H1 (cell line): ENCODE data around the gene MYPN. TPM values are rescaled to one million over a fixed set of nuclear protein-coding genes. Genes with fewer than 3 reads are reported as not detected.

Source experiments
- CTCF ChIA-PET: fragments of 300-600 bp; sonication (Branson Sonifier 250); formaldehyde crosslinking; loops from one replicate; lab custom pipeline; 2021; ENCODE audit not compliant: partially characterized antibody; lab: Charles Lee
- POLR2A ChIA-PET: fragments of 300-600 bp; sonication (Branson Sonifier 250); formaldehyde crosslinking; loops from one replicate; lab custom pipeline; 2021; ENCODE audit warnings: inconsistent platforms; ENCODE audit not compliant: partially characterized antibody; lab: Charles Lee
- DNase-seq, 2 experiments: peaks; one replicate each; pipeline versions ENCODE4 v3.0.0 to v3.0.0-alpha.2; 2010 to 2022; ENCODE audit warnings: low spot score in 2 of 2, low read depth in 1 of 2, mixed read lengths in 1 of 2
- FAIRE-seq: peaks from 2 replicates; lab custom pipeline; 2011; peaks lifted over from hg19 to GRCh38; lab: Jason Lieb, UNC
- H2AFZ ChIP-seq: 2 replicates; pipeline ENCODE4 v1.8.1; 2012; ENCODE audit warnings: low read length, inconsistent platforms
- H2AK5ac ChIP-seq: 2 replicates; pipeline ENCODE4 v1.6.1; 2013; ENCODE audit warnings: low read depth, low read length
- H2BK120ac ChIP-seq: replicated peaks from 2 replicates; pipeline ENCODE3; 2013; ENCODE audit warnings: low read depth, low read length, inconsistent platforms
- H2BK12ac ChIP-seq: 2 replicates; pipeline ENCODE4 v1.6.1; 2013; ENCODE audit warnings: low read depth, low read length
- H2BK15ac ChIP-seq: 2 replicates; pipeline ENCODE4 v1.6.1; 2013; ENCODE audit warnings: low read length
- H2BK20ac ChIP-seq: 2 replicates; pipeline ENCODE4 v1.6.1; 2013; ENCODE audit warnings: low read length
- H2BK5ac ChIP-seq: 2 replicates; pipeline ENCODE4 v1.6.1; 2013; ENCODE audit warnings: low read depth, low read length
- H3K14ac ChIP-seq: 2 replicates; pipeline ENCODE4 v1.6.1; 2013; ENCODE audit warnings: inconsistent platforms; ENCODE audit not compliant: insufficient read length
- H3K18ac ChIP-seq: 2 replicates; pipeline ENCODE4 v1.6.1; 2013; ENCODE audit warnings: low read length; ENCODE audit errors: extremely low read depth
- H3K23ac ChIP-seq: 2 replicates; pipeline ENCODE4 v1.6.1; 2013; ENCODE audit warnings: inconsistent platforms; ENCODE audit not compliant: insufficient read length
- H3K23me2 ChIP-seq: 2 replicates; pipeline ENCODE4 v1.6.1; 2013; ENCODE audit warnings: low read depth, low read length
- H3K27ac ChIP-seq: 2 replicates; pipeline ENCODE4 v1.6.1; 2011; ENCODE audit warnings: low read depth, low read length, inconsistent platforms
- H3K27me3 ChIP-seq, 4 experiments: replicated peaks in 1 of 4; 1 replicate in 1 of 4; 2 replicates in 3 of 4; pipeline versions ENCODE4 v1.6.1 to v1.8.1; 2011 to 2013; ENCODE audit warnings: low read length in 3 of 4, mild to moderate bottlenecking in 3 of 4, inconsistent platforms in 2 of 4, mixed read lengths in 2 of 4, moderate library complexity in 1 of 4; ENCODE audit not compliant: control insufficient read depth in 3 of 4, insufficient read depth in 3 of 4; ENCODE audit errors: extremely low read depth in 1 of 4
- H3K36me3 ChIP-seq, 4 experiments: 2 replicates each; pipeline versions ENCODE4 v1.6.1 to v1.8.1; 2011 to 2013; ENCODE audit warnings: mild to moderate bottlenecking in 4 of 4, low read length in 3 of 4, moderate library complexity in 2 of 4, control low read depth in 1 of 4, inconsistent platforms in 1 of 4; ENCODE audit not compliant: insufficient read depth in 4 of 4, control insufficient read depth in 2 of 4
- H3K4ac ChIP-seq: replicated peaks from 2 replicates; pipeline ENCODE3; 2013; ENCODE audit warnings: low read length, low read depth, mixed read lengths, inconsistent platforms; ENCODE audit not compliant: insufficient read length
- H3K4me1 ChIP-seq, 4 experiments: replicated peaks in 1 of 4; 1 replicate in 1 of 4; 2 replicates in 3 of 4; pipeline versions ENCODE4 v1.6.1 to v1.8.1; 2011 to 2013; ENCODE audit warnings: low read length in 3 of 4, inconsistent platforms in 2 of 4, mixed read lengths in 1 of 4; ENCODE audit not compliant: insufficient read depth in 4 of 4, control insufficient read depth in 3 of 4
- H3K4me2 ChIP-seq, 2 experiments: 2 replicates each; pipeline versions ENCODE4 v1.6.1 to v1.8.1; 2011 to 2013; ENCODE audit warnings: low read depth in 2 of 2, low read length in 2 of 2, control low read depth in 1 of 2, inconsistent platforms in 1 of 2, mild to moderate bottlenecking in 1 of 2; ENCODE audit not compliant: insufficient read depth in 1 of 2
- H3K4me3 ChIP-seq, 4 experiments: fragments of 200-600, 300-600 bp in 1 of 4; sonication (generic), shearing (Covaris generic), sonication (Bioruptor Twin) in 1 of 4; 2 replicates each; pipeline versions ENCODE4 v1.5.1 to v1.8.1; 2011 to 2016; ENCODE audit warnings: low read length in 4 of 4, low read depth in 3 of 4, control low read depth in 2 of 4, inconsistent platforms in 2 of 4, mild to moderate bottlenecking in 2 of 4, mixed read lengths in 1 of 4, moderate library complexity in 1 of 4; ENCODE audit not compliant: insufficient read depth in 2 of 4; ENCODE audit errors: extremely low read depth in 1 of 4
- H3K56ac ChIP-seq: replicated peaks from 2 replicates; pipeline ENCODE3; 2013; ENCODE audit warnings: low read depth, mild to moderate bottlenecking, mixed read lengths, low read length, inconsistent platforms; ENCODE audit not compliant: insufficient read length
- H3K79me1 ChIP-seq: 2 replicates; pipeline ENCODE4 v1.6.1; 2013; ENCODE audit warnings: low read depth, low read length, control low read depth
- H3K79me2 ChIP-seq, 2 experiments: 2 replicates each; pipeline versions ENCODE4 v1.6.1 to v1.8.1; 2012 to 2013; ENCODE audit warnings: low read length in 2 of 2, mild to moderate bottlenecking in 2 of 2, inconsistent platforms in 1 of 2; ENCODE audit not compliant: insufficient read depth in 2 of 2, control insufficient read depth in 1 of 2
- H3K9ac ChIP-seq, 4 experiments: replicated peaks in 1 of 4; 1 replicate in 1 of 4; 2 replicates in 3 of 4; pipeline versions ENCODE4 v1.6.1 to v1.8.1; 2011 to 2013; ENCODE audit warnings: low read depth in 3 of 4, low read length in 3 of 4, control low read depth in 2 of 4, mild to moderate bottlenecking in 2 of 4, moderate library complexity in 2 of 4, inconsistent platforms in 1 of 4; ENCODE audit errors: extremely low read depth in 1 of 4
- H3K9me3 ChIP-seq, 2 experiments: 2 replicates each; pipeline versions ENCODE4 v1.6.1 to v1.8.1; 2012 to 2013; ENCODE audit warnings: mild to moderate bottlenecking in 2 of 2, moderate library complexity in 2 of 2, control low read depth in 1 of 2, inconsistent platforms in 1 of 2, low read depth in 1 of 2, low read length in 1 of 2, mixed read lengths in 1 of 2; ENCODE audit not compliant: insufficient read depth in 2 of 2
- H4K20me1 ChIP-seq, 2 experiments: replicated peaks in 1 of 2; 2 replicates each; pipeline versions ENCODE3 to v1.8.1; 2011 to 2013; ENCODE audit warnings: inconsistent platforms in 2 of 2, low read length in 2 of 2, mild to moderate bottlenecking in 1 of 2; ENCODE audit not compliant: insufficient read depth in 2 of 2, control insufficient read depth in 1 of 2
- H4K5ac ChIP-seq: 2 replicates; pipeline ENCODE4 v1.6.1; 2013; ENCODE audit warnings: low read length, low read depth, mixed read lengths, inconsistent platforms; ENCODE audit not compliant: insufficient read length
- H4K8ac ChIP-seq: 2 replicates; pipeline ENCODE4 v1.8.0; 2013; ENCODE audit warnings: mild to moderate bottlenecking, moderate library complexity, low read length, inconsistent platforms; ENCODE audit not compliant: insufficient read depth; ENCODE audit errors: extremely low read depth
- H4K91ac ChIP-seq: replicated peaks from 2 replicates; pipeline ENCODE3; 2013; ENCODE audit warnings: low read length, mixed read lengths, inconsistent platforms; ENCODE audit not compliant: insufficient read length
- ASH2L ChIP-seq: fragments of 200-600, 300-600 bp; sonication (generic); IDR thresholded peaks from one replicate; pipeline ENCODE4 v1.7.1; 2017; ENCODE audit warnings: low read length
- SAP30 ChIP-seq: fragments of 300-600 bp; sonication (generic); IDR thresholded peaks from 2 replicates; pipeline ENCODE4 v1.7.1; 2012; ENCODE audit warnings: low read length, moderate library complexity, mild to moderate bottlenecking, inconsistent platforms; ENCODE audit not compliant: insufficient read depth, insufficient replicate concordance
- WGBS, 2 experiments: shearing (Covaris generic) in 1 of 2; methylation state at CpG; one replicate each; pipeline versions ENCODE4 v1.1.6 to v1.1.7; 2013 to 2015; ENCODE audit warnings: low lambda C conversion rate in 2 of 2, mixed read lengths in 2 of 2, inconsistent platforms in 1 of 2, low coverage in 1 of 2, missing lambda C conversion rate in 1 of 2; ENCODE audit not compliant: insufficient replicate concordance in 2 of 2, insufficient coverage in 1 of 2, insufficient read length in 1 of 2; ENCODE audit errors: extremely low coverage in 1 of 2, missing lambda C conversion rate in 1 of 2; 5-methylcytosine and 5-hydroxymethylcytosine counted together
- polyA plus RNA-seq, 7 experiments: library from polyadenylated mRNA; depleted of rRNA in 3 of 7; stranded (reverse) in 5 of 7; unstranded in 2 of 7; fragments of >200 nt in 5 of 7; fragments of 200-250 nt in 2 of 7; gene quantifications; 1 replicate in 5 of 7; 2 replicates in 1 of 7; 4 replicates in 1 of 7; pipeline versions ENCODE4 v1.2.1 to v1.2.3, GENCODE V29; 2011 to 2013; ENCODE audit warnings: missing spikeins in 2 of 7, mixed read lengths in 2 of 7
- total RNA-seq: library from RNA; stranded (reverse); fragmentation: NEBNext Ultra II Directional; extraction: Animal tissue kit (Norgen Biotek cat#: 25700); gene quantifications from 2 replicates; pipeline ENCODE4 v1.2.1, GENCODE V29; 2021

Gene MYPN
- total and polyA plus RNA-seq, 2 of the 8 experiments (the other 6 are each of a cell fraction or from before 2014, with no cell fraction given) = not detected

DNA sequence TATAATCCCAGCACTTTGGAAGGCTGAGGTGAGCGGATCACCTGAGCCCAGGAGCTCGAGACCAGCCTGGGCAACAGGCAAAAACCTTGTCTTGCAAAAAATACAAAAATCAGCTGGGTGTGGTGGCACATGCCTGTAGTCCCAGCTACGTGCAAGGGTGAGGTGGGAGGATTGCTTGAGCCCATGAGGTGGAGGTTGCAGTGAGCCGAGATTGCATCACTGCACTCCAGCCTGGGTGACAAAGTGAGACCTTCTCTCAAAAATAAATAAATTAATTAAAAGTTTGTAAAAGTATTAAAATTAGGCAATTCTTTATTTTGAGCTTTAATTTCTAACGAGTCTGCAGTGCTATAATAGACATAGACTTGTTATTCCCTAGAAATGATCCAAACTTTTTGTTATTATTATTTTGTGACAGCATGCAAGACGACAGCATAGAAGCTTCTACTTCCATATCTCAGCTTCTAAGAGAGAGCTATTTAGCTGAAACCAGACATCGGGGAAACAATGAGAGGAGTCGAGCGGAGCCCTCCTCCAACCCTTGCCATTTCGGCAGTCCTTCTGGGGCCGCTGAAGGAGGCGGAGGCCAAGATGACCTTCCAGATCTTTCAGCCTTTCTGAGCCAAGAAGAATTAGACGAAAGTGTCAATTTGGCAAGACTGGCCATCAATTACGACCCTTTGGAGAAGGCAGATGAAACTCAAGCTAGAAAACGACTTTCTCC is 11.9 kb downstream of the MYPN start:
- CTCF ChIA-PET = interaction anchor here (0.9 to 1.8 kb wide), 3 partner anchors 35 to 91 kb away, joined by 3 to 12 read pairs (median 5); no protein-coding TSS in a partner anchor
- H3K9me3 ChIP-seq = no peaks in the 10 kb centered on the region
- TF ChIP-seq SAP30 (no peak), ASH2L (no peak)

More for the DNA sequence above, 11.9 kb downstream of the MYPN start:
- 86% methylated on average over 15 of the region's 15 CpGs; no CpG with 5 or more reads in 1 of the 2 experiments for WGBS, 2 experiments
- H4K91ac ChIP-seq = no peak overlapping the region
- H3K23ac ChIP-seq = no peak overlapping the region
- H4K20me1 ChIP-seq = no peaks in the 10 kb centered on the region
- no peak overlapping the region for H3K56ac ChIP-seq
- no peaks in the 10 kb centered on the region for H3K36me3 ChIP-seq
- H3K4me1 ChIP-seq = no peaks in the 10 kb centered on the region; a peak in 1 of 7 replicates
- no peak overlapping the region for H2BK20ac ChIP-seq
- no peak overlapping the region for H3K9ac ChIP-seq
- no peak overlapping the region for H2BK5ac ChIP-seq
- no peak overlapping the region for H2BK120ac ChIP-seq
- FAIRE-seq (no peak), DNase-seq (no peak)
- no peak overlapping the region for H3K4ac ChIP-seq
- no peak overlapping the region for H4K5ac ChIP-seq
- H3K27ac ChIP-seq = no peak overlapping the region
- no peak overlapping the region for H3K14ac ChIP-seq
- no peak overlapping the region for H3K4me3 ChIP-seq
- H2BK12ac ChIP-seq = no peak overlapping the region
- no peak overlapping the region for H3K18ac ChIP-seq
- POLR2A ChIA-PET = interaction anchor here (1.2 kb wide), 1 partner anchor 110 kb away, joined by 4 read pairs; no protein-coding TSS in a partner anchor
- H3K27me3 ChIP-seq = no peaks in the 10 kb centered on the region
- no peak overlapping the region for H2BK15ac ChIP-seq
- no peak overlapping the region for H3K4me2 ChIP-seq
- H3K23me2 ChIP-seq = no peaks in the 10 kb centered on the region
- H2AFZ ChIP-seq = peak overlapping the region; percentile 77; the same call in 1 of the 2 replicates
- no peaks in the 10 kb centered on the region for H3K79me2 ChIP-seq
- no peaks in the 10 kb centered on the region for H3K79me1 ChIP-seq
- H2AK5ac ChIP-seq = no peak overlapping the region
- no peak overlapping the region for H4K8ac ChIP-seq
